NCI-H2171 (cell line): ENCODE results near the gene UNC80.
"Not testable (repeated sequence)": the region's sequence is repeated elsewhere in the genome, so short reads cannot be mapped to it uniquely, and the experiment has no call there.

Experiments
- DNase-seq: peaks from one replicate; lab custom pipeline; 2025; lab: John Stamatoyannopoulos, UW

UNC80 gene, protein sequence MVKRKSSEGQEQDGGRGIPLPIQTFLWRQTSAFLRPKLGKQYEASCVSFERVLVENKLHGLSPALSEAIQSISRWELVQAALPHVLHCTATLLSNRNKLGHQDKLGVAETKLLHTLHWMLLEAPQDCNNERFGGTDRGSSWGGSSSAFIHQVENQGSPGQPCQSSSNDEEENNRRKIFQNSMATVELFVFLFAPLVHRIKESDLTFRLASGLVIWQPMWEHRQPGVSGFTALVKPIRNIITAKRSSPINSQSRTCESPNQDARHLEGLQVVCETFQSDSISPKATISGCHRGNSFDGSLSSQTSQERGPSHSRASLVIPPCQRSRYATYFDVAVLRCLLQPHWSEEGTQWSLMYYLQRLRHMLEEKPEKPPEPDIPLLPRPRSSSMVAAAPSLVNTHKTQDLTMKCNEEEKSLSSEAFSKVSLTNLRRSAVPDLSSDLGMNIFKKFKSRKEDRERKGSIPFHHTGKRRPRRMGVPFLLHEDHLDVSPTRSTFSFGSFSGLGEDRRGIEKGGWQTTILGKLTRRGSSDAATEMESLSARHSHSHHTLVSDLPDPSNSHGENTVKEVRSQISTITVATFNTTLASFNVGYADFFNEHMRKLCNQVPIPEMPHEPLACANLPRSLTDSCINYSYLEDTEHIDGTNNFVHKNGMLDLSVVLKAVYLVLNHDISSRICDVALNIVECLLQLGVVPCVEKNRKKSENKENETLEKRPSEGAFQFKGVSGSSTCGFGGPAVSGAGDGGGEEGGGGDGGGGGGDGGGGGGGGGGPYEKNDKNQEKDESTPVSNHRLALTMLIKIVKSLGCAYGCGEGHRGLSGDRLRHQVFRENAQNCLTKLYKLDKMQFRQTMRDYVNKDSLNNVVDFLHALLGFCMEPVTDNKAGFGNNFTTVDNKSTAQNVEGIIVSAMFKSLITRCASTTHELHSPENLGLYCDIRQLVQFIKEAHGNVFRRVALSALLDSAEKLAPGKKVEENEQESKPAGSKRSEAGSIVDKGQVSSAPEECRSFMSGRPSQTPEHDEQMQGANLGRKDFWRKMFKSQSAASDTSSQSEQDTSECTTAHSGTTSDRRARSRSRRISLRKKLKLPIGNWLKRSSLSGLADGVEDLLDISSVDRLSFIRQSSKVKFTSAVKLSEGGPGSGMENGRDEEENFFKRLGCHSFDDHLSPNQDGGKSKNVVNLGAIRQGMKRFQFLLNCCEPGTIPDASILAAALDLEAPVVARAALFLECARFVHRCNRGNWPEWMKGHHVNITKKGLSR (N-terminal part only)

DNA sequence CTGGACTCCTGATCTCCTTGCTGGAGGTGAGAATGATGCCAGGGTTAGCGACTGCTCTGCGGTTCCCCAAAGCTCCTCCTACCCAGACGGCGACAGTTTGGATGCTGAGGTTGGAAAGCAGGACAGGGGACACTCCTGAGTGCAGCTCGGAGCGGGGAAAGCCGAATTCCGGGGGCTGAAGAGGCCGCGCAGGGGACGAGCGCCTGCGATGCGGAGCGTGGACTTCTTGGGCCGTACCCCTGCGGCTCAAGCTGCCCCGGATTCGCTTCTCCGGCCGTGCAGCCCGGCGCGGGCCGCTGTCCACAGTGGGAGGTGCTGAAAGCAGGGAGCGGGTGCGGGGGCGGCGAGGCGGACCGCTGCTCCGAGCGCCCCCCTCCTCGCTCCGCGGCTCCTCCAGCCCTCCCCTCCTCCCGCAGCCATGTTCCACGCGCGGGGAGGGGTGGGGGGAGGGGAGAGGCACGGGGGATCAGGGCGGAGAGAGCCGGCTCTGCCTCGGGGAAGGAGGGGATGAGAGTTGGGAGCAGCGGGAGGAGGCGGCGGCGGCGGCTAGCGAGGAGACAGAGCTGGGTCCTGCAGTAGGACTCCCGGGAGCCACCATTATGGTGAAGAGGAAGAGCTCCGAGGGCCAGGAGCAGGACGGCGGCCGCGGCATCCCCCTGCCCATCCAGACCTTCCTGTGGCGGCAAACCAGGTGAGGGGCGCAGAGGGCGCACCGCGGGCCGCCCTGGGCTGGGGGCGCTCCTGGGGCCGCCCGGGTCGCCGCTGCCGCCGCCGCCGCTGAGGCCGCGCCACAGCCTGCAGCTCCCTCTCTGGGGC is at the start of gene UNC80:
TSS of gene UNC80 (plus strand) at position 359 of the 816 bp plus-strand sequence. CDS start at position 600, 241 bp downstream.
- peak; percentile 64 for DNase-seq

DNA sequence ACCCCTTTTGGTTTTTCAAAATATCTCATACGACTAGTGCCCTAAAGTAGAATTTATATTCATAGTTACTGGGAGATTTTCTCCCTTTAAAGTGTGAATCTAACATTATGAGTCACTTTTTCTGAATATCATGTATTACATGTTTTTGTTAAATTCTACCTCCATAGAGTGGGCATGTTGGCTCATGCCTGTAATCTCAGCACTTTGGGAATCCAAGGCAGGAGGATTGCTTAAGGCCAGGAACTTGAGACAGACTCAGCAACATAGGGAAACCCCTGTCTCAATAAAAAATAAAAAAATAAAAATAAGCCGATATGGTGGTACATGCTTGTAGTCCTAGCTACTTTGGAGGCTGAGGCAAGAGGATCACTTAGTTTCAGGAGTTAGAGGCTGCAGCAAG is 45.3 kb upstream of the UNC80 start:
- no peak for DNase-seq

DNA sequence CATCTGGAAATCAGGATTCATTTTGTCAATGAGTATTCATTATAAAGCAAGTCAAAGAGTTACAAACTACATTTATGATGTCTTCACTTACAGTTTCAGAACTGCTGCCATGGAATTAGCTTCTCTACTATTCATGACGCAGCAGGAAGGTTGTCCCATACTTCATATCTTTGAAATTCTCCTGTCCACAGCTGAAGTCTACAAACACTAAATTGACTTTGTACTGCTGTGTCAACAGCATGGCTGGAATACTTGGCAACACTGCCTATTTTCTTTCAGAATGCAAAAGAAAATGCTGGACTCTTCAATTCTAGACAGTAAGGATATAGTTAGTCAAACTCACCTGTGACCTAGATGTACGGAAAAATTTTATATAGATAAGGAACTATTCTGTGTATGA is 44.6 kb upstream of the UNC80 start:
- no peak for DNase-seq

DNA sequence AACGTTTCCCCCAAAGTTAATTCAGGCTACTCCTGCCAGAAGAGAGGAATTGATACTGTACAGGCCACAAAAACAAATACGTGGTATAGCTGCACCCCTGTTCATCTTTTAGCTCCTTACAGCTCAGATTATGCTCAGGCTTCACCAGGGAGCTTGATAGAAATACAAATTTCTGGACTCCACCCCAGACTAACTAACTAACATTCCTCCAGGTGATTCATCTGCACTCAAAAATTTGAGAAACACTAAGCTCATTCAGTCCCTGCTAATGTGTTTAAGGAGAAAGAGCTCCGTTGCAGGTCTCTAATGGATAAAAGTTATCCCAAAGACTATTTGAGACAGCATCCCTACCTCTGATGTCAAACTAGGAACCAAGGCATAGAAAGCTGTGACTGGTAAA is 36.8 kb upstream of the UNC80 start:
- DNase-seq: no peak

DNA sequence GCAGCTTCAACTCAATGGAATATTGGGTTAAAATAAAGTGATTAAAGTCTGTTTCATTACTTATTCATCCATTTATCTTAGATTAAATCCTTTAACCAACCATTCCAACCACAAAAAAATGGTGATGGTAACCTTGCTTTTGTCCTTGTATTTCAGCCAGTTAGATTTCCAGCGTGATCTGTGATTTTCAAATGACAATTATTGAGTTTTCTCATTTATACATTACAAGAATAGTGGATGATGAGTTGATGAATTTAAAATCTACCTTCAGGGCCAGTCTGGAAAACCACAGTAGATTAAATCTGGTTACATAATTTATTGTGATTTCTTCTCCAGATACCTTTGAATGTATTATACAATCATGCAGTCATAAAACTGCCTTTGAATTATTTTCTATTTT is 29.7 kb upstream of the UNC80 start:
- no peak for DNase-seq

DNA sequence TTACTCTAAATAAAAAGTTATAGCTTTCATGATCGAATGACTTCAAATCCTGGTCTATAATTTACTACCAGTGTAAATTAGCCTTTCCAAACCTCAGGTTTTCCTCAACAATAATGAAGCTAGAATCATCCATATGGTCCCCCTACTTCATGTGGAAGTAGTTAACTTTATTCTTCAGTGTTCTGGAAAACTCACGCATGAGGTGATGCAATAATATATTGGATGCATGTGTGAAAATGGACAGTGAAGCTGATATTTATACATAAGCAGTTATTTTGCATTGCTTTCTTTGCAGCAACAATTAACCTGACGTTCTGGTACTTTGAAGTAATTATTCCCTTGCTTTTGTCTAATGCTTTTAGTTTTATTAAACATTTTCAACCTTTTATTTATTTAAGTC is 18.6 kb upstream of the UNC80 start:
- DNase-seq: no peak

DNA sequence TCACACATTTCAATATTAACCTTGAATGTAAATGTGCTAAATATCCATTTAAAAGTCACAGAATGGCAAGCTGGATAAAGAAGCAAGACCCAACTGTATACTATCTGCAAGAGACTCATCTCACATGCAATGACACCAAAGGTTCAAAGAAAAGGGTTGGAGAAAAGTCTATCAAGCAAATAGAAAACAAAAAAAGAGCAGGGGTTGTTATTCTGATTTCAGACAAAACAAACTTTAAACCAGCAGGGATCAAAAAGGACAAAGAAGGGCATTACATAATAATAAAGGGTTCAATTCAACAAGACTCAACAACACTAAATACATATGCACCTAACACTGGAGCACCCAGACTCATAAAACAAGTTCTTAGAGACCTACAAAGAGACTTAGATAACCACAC is 14.5 kb upstream of the UNC80 start:
- no peak for DNase-seq

DNA sequence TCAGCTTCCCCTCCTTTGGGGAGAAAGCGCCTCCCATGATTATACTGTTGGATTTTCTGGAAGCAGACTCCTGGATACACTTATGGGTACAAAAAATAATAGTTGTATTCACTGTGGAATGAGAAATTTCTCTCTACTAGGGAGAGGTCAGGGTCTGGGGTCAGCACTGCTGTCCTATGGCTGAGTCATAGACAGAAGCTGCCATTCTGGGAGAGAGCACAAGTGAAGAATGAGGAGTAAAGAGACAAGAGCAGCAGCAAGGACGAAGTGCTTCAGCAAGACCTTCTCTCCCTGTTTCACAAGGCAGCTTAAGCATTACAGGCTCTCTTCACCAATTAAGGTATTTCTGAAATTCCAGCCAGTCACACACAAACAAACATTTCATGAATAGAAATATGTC is 10.1 kb upstream of the UNC80 start:
- DNase-seq: no peak

DNA sequence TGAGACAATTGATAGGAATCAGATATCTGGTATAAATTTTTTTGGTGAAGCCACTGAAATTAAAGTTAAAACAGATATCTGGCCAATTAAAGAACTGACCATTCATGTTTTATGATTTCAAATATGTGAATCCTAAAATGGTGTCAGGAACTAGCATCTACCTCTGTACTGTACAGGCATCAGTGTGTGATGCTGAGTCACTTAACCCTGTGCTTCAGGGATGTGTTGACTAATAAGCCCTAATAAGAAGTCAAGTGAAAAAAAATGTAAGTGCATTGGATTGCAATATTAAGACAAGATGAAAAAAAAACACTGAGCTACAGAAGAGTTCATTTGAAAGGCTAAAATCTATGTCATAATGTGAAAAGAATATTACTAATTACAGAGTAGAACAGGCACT is 9.1 kb upstream of the UNC80 start:
- DNase-seq: no peak

DNA sequence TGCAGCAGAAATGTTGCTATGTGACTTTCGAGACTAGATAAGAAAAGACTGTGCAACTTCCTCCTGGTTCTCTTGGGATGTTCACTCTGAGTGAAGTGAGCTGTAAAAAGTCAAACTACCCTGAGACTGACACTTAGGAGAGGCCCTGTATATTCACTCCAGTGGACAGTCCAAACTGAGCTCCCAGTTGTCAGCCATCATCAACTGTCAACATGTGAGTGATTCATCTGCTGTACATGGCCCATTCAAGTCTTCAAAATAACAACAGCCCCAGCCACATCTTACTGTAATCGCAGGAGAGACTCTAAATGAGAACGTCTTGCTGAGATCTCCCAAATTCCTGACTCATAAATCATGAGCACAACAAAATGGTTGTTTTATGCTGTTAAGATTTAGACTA is 8.5 kb upstream of the UNC80 start:
- no peak for DNase-seq

DNA sequence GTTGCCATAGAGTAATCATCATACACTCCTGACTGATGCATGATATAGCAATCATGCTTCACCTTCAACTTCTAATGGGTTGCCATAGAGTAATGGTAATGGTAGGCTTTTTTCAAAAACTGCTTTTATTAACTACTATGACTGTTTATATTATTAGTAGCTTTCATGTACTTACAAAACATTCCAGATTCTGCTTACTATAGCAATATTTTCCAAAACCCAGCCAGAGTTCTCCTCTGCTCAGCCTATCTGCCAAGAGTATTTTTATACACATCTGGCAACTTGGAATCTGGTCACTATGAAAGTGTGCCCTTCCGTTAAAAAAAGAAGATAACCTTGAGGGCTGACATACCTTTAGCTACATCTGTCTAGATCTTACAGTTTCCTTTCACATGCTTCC is 5.0 kb upstream of the UNC80 start:
- DNase-seq: no peak

DNA sequence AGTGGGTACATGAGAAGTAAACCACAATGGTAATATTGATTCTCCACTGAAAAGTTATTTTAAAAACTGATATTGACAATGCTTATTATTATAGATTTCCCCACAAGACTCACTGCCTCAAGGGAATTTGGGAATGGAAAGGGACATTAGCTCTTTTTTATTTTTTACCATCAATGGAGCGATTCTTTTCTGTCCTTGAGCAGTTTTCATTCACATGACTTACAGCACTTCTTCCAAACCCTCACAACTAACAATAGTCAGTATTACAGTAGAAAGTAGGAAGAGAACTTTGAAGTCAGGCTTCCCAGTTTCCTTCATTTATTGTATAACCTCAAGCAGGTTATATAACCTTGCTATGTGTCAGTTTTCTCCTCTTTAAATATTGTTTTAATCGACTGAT is 4.3 kb upstream of the UNC80 start:
- no peak for DNase-seq

DNA sequence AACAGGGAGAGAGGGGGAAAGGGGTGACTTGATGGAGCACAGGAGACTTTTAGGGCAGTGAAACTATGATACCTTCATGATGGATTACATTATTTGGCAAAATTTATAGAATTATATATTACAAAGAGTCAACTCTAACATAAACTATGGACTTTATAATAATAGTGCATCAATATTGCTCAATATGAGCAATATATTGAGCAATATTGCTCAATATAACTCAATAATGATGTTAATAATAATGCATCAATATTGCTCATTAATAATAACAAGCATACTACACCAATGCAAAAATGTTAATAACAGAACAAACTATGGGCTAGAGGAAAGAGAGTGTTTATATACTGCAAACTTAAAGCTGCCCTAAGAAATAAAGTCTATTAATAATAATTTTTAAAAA is 3.1 kb upstream of the UNC80 start:
- no peak for DNase-seq

DNA sequence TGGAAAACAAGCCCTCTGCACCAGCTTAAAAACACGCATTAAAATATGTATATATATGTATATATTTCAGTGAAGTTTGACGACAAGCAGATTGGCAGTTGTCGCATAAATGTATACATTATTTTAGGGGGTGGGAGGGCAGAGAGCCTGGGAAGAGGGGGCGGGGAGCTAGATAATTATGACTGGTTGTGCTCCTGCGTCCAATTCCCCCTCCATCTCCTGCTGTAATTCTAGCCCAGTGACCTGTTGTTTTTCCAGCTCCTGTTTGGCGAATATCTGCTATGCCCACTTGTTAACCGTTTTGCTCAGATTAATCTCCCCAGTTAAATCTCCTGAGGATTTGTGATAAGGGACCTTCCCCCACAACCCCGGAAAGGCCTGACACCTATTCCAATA is 656 bp downstream of the UNC80 start:
- peak; percentile 4 for DNase-seq

DNA sequence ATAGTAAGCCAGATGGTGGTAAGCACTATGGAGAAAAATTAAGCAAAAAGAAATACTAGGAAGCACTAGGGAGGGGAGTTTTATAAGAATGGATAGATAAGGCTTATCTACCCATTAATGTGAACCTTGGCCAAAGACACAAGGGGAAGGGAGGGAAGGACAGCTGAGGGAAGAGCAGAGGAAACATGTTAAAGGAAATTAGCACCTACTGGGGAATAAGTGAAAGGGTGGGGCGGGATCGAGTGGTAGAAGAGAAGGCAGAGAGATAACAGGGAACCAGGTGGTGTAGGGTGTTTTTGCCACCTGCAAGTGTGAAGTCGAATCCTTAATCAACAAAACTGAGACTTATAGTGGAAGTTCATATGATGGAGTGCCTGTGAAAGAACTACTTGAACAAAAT is 1.7 kb downstream of the UNC80 start:
- DNase-seq: peak; percentile 41

DNA sequence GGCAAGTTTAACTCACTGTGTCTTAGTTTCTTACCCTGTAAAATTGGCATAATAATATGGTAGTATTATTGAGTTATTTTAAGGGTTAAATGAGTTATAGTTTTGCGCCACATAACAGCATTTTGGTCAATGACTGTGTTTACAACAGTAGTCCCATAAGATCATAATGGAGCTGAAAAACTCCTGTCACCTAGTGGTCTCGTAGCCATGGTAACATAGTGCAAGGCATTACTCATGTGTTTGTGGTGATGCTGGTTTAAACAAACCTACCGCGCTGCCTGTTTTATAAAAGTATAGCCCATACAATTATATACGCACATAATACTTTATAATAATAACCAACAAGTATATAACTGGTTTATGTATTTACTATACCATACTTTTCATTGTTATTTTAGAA is 15.8 kb downstream of the UNC80 start:
- no peak for DNase-seq

DNA sequence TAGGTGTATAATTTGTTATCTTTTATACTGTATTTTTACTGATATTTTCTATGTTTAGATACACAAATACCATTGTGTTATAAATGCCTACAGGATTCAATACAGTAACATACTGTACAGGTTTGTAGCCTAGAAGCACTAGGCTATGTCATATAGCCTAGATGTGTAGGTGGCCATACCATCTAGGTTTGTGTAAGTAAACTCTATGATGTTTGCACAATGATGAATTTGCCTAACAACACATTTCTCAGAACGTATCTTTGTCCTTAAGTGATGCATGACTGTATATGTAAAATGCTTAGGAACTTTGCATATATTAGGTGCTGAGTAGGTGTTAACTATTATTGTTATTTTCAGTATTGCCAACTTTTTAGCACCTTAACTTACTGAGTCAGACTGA is 17.3 kb downstream of the UNC80 start:
- no peak for DNase-seq

DNA sequence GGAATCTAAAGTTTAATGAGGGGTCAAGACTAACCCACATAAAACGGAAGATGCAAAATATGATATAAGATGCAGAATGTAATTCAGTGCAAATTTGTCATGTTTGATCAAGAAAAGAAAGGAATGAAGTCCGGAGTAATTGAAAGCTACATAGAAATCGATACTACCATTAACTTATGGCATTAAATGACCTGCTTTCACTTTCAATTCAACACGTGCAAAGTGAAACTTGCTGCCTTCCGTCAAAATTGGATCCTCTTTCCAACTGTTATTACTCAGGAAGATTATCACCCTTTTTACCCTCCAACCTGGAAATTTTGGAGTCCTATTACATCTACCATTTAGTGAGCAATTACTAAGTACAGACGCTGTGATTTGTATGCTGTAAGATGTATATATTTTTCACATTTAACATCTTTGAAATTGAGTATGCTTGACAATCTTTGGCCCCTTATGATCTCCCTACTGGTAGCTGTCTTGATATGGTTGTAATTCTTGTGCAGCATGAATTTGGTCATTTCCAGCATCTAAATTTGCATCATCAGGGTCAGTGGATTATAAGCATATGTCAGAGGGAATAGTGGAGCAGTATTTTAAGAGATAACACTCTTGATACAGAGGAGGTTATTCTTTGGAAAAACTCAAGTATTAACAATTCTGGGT is 18.6 kb downstream of the UNC80 start:
- DNase-seq: no peak

DNA sequence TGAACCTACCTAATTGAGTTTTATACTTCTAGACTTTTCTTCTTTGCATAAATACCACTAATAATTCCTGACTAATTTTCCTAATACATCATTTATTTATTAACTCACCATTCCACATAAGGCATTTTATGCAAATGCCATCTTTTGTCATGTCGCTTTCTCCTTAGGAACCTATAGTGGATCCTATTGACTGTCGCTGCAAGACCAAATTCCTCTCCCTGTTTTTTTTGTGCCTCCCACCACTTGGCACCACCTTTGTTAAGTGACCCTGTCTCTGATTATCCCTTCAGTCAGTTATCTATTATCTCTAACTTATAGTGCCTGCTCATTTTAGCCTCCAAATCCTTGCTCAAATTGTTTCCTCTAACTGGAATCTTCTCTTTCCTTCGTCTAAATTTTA is 19.5 kb downstream of the UNC80 start:
- no peak for DNase-seq

DNA sequence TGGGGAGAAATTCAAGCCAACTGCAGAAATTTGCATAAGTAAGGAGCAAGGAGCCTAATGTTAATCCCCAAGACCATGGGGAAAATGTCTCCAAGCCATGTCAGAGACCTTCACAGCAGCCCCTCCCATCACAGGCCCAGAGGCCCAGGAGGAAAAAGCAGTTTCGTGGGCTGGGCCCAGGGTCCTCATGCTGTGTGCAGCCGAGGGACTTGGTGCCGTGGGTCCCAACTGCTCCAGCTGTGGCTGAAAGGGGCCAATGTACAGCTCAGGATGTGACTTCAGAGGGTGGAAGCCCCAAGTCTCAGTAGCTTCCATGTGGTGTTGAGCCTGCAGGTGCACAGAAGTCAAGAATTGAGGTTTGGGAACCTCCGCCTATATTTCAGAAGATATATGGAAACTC is 23.8 kb downstream of the UNC80 start:
- DNase-seq: not testable (repeated sequence)

DNA sequence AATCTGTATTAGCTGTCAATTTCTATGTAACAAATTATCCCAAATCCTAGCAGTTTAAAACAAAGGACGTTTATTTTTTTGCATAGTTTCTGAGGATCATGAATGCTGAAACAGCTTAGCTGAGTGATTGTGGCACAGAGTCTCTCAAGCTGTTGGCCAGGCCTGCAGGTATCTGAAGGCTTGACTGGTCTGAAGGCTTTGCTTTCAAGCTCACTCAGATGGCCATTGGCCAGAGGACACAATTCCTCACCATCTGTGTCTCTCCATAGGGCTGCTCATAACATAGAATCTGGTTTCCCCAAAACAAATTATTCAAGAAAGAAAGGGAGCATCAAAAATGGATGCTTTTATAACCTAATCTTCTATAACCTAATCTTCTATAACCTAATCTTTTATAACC is 33.7 kb downstream of the UNC80 start:
- DNase-seq: no peak
